COR-L47 (cell line): ENCODE data around the gene SOSTDC1.

ENCODE experiments used
- DNase-seq: peaks from one replicate; lab custom pipeline; 2025; lab: John Stamatoyannopoulos, UW

The SOSTDC1 gene

DNA sequence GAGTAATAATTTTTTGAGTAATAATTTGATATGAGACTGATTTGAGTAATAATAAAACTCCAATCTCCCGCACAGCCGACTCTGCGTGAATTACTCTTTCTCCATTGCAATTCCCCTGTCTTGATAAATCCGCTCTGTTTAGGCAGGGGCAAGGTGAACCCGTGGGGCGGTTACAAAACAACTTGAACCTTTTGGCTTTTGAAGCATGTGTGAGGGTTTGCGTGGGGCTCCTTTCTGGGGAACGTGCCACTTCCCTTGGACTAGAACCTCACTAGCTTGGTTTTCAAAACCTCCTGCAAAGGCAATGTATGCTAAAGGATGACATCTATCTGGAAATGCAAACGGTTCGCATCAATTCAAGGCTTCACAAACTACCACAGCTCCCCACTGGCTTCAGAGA is 45.7 kb downstream of the SOSTDC1 start:
- DNase-seq = no peak

DNA sequence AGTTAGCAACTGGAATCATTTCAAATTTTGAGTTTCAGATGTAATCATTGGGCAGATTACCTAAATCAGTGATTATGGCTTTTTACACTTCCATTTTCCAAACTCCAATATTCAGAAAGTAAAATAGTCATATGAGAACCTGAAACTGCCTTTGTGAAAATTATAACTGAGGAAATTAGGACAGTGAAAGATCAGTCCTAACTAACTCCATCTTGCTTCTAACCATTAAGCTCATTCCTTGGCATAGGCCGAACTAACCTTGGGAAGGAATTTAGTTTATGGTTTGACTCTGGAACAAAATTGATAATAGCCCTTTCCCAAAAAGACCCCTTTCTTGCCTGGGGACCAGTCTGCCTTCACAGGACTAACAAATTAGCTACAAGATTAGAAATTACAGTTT is 46.4 kb downstream of the SOSTDC1 start:
- no peak for DNase-seq

DNA sequence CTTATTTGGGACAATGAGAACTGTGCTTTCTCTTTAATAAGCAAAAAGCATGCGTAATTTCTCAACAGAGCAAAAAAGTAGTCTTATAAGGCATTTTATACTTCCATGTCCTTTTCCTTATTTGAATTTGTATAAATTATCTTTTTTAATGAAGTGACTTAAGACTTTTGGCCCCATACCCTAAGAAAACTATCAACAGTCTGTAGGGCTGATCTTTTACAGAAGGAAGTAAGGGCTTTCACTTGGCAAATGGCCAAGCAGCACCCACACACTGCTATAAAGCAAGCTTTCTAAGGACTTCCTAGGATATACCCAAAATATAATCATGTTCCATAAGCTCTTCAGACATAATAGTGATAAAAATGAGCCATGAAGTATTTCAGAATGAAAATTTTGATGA is 47.6 kb downstream of the SOSTDC1 start:
- no peak for DNase-seq

DNA sequence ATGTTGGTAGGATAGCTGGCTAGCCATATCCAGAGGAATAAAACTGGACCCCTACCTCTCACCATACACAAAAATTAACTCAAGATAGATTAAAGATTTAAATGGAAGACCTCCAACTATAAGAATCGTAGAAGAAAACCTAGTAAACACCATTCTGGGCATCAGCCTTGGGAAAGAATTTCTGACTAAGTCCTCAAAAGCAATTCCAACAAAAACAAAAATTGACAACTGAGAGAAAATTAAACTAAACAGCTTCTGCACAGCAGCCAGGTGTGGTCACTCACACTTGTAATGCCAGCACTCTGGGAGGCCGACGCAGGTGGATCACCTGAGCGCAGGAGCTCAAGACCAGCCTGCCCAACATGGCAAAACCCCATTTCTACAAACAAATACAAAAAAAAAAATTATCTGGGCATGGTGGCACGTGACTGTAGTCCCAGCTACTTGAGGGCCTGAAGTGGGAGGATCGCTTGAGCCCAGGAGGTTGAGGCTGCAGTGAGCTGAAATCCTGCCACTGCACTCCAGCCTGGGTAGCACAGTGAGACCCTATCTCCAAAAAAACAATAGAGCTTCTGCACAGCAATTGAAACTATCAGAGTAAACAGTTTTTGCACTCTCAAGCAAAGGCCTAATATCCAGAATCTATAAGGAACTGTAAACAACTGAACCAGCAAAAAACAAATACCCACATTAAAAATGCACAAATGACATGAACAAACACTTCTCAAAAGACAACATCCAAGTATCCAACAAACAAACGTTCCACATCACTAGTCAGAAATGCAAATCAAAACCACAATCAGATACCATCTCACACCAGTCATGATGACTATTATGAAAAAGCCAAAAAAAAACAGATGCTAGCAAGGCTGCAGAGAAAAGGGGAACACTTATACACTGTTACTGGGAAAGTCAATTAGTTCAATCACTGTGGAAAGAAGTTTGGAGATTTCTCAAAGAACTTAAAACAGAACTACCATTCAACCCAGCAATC is 49.0 kb downstream of the SOSTDC1 start:
- DNase-seq = no peak

DNA sequence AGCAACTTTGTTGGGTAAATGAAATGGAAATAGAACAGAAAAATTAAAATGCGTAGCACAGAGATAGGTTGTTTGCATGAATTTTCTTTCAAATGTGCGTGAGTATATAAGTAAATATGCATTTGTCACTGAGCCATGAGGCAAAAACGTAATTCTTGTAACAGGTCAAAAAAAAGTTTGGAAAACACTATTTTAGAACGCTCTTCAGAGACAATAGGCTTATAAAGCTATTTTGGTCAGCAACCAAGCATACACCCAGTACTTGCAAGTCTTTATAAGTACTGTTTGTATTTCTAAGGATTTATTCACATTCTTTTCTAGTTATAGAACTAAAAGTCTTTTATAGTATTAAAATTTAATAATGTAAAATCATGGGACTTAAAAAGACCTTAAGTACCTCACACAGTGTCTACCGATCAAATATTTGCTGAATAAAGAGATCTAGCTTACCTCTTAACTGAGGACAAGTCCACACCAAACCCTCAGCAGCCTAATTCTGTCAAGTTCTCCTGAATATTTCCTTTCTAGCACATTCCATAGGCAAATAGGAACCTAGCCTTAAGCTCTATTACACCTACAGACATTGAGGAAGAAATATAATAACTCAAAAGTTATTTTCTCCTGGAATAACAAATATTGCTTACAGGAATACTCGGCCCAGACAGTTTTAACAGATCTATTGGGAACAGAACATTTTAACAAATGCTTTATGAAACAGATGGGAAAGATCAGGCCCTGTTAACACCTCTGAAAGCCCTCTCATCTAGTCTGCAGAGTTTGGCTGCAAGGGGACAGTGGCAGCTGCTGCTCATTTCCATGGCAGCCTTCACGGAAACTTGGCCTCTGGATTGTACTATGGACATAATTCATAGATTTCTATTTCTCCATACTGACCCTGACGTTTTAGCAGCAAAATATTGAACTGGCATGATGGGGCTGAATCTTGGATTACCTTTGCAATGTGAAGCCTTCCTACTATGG is 53.0 kb downstream of the SOSTDC1 start:
- no peak for DNase-seq
